Measurements from ENCODE around the gene COMMD2. TPM values are rescaled to one million over a fixed set of nuclear protein-coding genes. Genes with fewer than 3 reads are reported as not detected.

Gene COMMD2
- total RNA-seq, 1 donor from 2014 or later, result 60.8 TPM

DNA sequence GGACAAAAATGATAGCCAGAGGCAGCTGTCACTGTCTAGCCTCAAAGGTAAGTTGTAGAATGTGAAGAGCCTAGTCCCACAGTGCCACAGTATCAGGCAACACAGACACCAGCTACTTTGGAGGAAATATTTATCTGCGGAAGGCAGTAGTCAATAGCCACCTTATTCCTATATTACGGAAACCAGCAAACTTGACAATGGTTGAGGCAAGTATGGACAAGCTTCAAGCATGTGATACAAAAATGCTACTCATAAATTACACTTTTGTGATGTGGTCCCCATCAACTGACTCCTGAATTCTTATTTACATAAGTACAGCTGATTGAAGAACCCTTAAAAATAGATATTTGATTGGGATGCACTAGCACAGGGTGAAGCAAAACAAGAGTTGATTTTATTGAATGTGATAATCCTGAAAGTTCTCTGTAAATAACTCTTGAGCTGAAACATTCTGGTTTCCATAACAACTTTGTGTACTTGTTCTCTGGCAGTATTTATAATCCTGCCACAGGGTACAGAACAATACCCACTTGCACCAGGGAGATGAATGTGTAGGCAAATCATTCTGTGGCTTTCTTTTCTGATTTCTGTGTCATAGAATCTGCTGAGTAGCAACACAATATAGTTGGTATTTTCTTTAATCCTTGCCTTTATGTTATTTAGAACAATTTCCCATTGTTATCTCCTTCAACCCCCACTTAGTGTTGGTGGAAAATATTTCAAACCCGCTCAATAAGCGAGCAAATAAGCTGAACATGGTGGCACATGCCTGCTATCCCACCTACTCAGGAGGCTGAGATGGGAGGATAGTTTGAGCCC lies 40.4 kb upstream of the COMMD2 start, which contains the start of gene ANKUB1:
Gene ANKUB1, minus strand, starts transcription at position 103 of the 819 bp plus-strand sequence. CDS start 188 bp downstream, outside the sequence.
- TF ChIP-seq, protein P1, sequence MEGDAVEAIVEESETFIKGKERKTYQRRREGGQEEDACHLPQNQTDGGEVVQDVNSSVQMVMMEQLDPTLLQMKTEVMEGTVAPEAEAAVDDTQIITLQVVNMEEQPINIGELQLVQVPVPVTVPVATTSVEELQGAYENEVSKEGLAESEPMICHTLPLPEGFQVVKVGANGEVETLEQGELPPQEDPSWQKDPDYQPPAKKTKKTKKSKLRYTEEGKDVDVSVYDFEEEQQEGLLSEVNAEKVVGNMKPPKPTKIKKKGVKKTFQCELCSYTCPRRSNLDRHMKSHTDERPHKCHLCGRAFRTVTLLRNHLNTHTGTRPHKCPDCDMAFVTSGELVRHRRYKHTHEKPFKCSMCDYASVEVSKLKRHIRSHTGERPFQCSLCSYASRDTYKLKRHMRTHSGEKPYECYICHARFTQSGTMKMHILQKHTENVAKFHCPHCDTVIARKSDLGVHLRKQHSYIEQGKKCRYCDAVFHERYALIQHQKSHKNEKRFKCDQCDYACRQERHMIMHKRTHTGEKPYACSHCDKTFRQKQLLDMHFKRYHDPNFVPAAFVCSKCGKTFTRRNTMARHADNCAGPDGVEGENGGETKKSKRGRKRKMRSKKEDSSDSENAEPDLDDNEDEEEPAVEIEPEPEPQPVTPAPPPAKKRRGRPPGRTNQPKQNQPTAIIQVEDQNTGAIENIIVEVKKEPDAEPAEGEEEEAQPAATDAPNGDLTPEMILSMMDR (IDR thresholded peaks at IDR 0.05; ENCODE audit: partially characterized antibody, unreplicated experiment), result no peak
- Mint-ChIP-seq H3K4me1 (ENCODE audit: low read depth, unreplicated experiment) (no peaks in the 10 kb centered on the region), H3K27me3 (ENCODE audit: unreplicated experiment) (peaks cover 1% of the 10 kb centered on the region), H3K36me3 (ENCODE audit: unreplicated experiment) (no peaks in the 10 kb centered on the region), H3K27ac (ENCODE audit: unreplicated experiment) (no peak within 1 kb of the TSS), H3K9me3 (ENCODE audit: unreplicated experiment) (no peaks in the 10 kb centered on the region), H3K4me3 (ENCODE audit: unreplicated experiment) (no peak within 1 kb of the TSS)
- no peak for DNase-seq

- Mint-ChIP-seq H3K27me3 (ENCODE audit: unreplicated experiment) (no peaks in the 10 kb centered on the region), H3K4me1 (ENCODE audit: low read depth, unreplicated experiment) (no peaks in the 10 kb centered on the region), H3K9me3 (ENCODE audit: unreplicated experiment) (no peaks in the 10 kb centered on the region), H3K4me3 (ENCODE audit: unreplicated experiment) (no peak overlapping the region), H3K27ac (ENCODE audit: unreplicated experiment) (no peak overlapping the region), H3K36me3 (ENCODE audit: unreplicated experiment) (no peaks in the 10 kb centered on the region)
- no peak for DNase-seq
- TF ChIP-seq, protein P1 (IDR thresholded peaks at IDR 0.05; ENCODE audit: partially characterized antibody, unreplicated experiment), result no peak
Observed at GRCh38 chr3:149790698-149791097, 38.4 kb upstream of the COMMD2 start.

- H3K36me3 Mint-ChIP-seq (ENCODE audit: unreplicated experiment), result no peaks in the 10 kb centered on the region
- no peak overlapping the region for H3K4me3 Mint-ChIP-seq (ENCODE audit: unreplicated experiment)
- TF ChIP-seq, protein P1 (IDR thresholded peaks at IDR 0.05; ENCODE audit: partially characterized antibody, unreplicated experiment), result no peak
- H3K27me3 Mint-ChIP-seq (ENCODE audit: unreplicated experiment), result no peaks in the 10 kb centered on the region
- no peaks in the 10 kb centered on the region for H3K9me3 Mint-ChIP-seq (ENCODE audit: unreplicated experiment)
- no peak overlapping the region for H3K27ac Mint-ChIP-seq (ENCODE audit: unreplicated experiment)
- H3K4me1 Mint-ChIP-seq (ENCODE audit: low read depth, unreplicated experiment), result no peaks in the 10 kb centered on the region
- DNase-seq, result no peak
Observed at GRCh38 chr3:149790268-149790667, 38.0 kb upstream of the COMMD2 start.

GRCh38 chr3:149784064-149784704 lies 31.9 kb upstream of the COMMD2 start:
- no peak for DNase-seq
- no peak overlapping the region for H3K27ac Mint-ChIP-seq (ENCODE audit: unreplicated experiment)

More at GRCh38 chr3:149784064-149784704, 31.9 kb upstream of the COMMD2 start:
- H3K36me3 Mint-ChIP-seq (ENCODE audit: unreplicated experiment), result no peaks in the 10 kb centered on the region
- H3K27me3 Mint-ChIP-seq (ENCODE audit: unreplicated experiment), result no peaks in the 10 kb centered on the region
- TF ChIP-seq, protein P1 (IDR thresholded peaks at IDR 0.05; ENCODE audit: partially characterized antibody, unreplicated experiment), result no peak
- H3K4me3 Mint-ChIP-seq (ENCODE audit: unreplicated experiment), result no peak overlapping the region
- no peaks in the 10 kb centered on the region for H3K4me1 Mint-ChIP-seq (ENCODE audit: low read depth, unreplicated experiment)
- no peaks in the 10 kb centered on the region for H3K9me3 Mint-ChIP-seq (ENCODE audit: unreplicated experiment)
